NCI-H1694 (cell line): ENCODE data around the gene CEP295NL.
A peak's percentile ranks its signal among the peaks of the same experiment; 100 is the strongest.
"Not testable (repeated sequence)": the region's sequence is repeated elsewhere in the genome, so short reads cannot be mapped to it uniquely, and the experiment has no call there.

Experiments
- DNase-seq: peaks from one replicate; lab custom pipeline; 2025; lab: John Stamatoyannopoulos, UW

Gene CEP295NL

GRCh38 chr17:78886954-78887353, 16.0 kb downstream of the CEP295NL start:
- no peak for DNase-seq

GRCh38 chr17:78885956-78886355, 17.0 kb downstream of the CEP295NL start:
- no peak for DNase-seq

GRCh38 chr17:78884876-78885667, 17.9 kb downstream of the CEP295NL start:
- no peak for DNase-seq

GRCh38 chr17:78884148-78884825, 18.7 kb downstream of the CEP295NL start:
- no peak for DNase-seq

- no peak for DNase-seq
Measured at GRCh38 chr17:78883533-78884131, 19.4 kb downstream of the CEP295NL start.

GRCh38 chr17:78883089-78883532, 19.9 kb downstream of the CEP295NL start:
- no peak for DNase-seq

- no peak for DNase-seq
Measured at GRCh38 chr17:78882540-78883088, 20.4 kb downstream of the CEP295NL start.

DNA sequence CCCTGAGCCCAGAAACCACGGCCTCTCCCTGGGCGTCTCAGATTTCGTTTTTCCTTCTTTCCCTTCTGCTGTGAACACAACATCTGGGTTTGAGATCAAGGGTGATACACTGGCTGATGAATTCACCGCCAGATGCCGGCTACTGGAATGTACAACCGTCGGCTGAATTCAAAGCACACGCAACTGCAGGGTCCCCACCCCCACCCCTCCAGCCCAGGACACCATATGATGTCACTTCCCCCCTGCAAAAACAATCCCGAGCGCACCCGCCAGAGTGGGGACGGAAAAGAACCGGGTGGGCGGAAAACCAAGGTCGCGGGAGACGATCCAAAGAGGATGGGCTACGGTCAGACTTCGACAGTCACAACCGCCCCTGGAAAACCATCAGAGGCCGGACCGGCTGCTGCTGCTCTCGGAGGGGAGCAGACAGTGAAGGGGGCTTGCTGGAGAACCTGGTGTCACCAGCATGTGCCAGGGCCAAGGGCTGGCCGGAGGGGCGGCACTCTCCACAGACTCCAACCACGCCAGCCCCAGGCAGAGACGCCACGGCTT, 23.3 kb downstream of the CEP295NL start:
- DNase-seq = no peak

DNA sequence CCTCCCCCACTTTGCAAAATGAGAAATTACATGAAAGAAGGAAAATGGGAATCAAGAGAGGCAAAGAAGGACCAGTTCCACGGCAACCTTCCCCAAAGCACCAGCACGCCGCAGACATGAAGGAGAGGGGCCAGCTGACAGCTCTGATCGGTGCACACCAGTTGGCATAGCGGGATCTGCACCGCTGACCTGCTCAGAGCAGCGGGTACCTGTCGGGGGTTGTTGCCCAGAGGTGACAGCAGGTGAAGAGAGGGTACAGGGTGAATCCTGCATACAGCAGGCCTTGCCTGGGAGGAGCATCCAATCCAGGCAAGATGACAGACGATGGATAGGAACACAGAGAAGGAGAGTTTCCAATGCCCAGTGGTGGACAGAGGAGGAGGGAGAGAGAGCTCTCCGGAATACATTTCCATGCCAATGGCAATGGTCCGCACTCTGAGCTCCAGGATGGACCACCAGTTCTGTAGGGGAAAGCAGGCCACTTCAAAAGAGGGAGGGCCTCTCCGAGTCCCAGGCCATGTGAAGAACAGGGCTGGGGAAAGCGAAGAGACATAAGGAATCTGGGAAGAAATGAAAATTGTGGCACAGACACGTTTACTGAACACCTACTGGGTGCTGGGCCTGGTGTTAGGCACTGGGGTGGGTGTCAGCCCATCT, 24.0 kb downstream of the CEP295NL start:
- DNase-seq = no peak

DNA sequence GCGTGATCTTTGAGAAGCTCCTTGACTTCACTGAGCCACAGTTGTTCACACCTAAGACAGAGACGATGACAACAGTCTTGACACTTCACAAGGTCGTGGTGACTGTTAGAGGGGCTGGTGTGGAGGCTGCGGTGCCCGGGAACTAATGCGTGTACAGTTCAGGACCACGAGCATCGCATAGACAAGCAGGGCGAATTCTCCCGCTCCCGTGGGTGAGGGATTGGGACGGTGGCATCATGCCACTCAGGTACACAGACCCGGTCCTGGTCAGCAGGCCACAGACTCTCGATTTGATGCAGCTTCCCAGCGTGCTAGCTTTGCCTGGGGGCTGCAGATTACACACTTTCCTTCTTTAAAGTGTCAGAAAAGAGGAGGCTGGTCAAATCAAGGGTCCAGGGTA, 24.7 kb downstream of the CEP295NL start:
- DNase-seq = no peak

GRCh38 chr17:78876954-78877517, 26.0 kb downstream of the CEP295NL start:
- not testable (repeated sequence) for DNase-seq

- no peak for DNase-seq
Measured at GRCh38 chr17:78876094-78876597, 26.9 kb downstream of the CEP295NL start.

DNA sequence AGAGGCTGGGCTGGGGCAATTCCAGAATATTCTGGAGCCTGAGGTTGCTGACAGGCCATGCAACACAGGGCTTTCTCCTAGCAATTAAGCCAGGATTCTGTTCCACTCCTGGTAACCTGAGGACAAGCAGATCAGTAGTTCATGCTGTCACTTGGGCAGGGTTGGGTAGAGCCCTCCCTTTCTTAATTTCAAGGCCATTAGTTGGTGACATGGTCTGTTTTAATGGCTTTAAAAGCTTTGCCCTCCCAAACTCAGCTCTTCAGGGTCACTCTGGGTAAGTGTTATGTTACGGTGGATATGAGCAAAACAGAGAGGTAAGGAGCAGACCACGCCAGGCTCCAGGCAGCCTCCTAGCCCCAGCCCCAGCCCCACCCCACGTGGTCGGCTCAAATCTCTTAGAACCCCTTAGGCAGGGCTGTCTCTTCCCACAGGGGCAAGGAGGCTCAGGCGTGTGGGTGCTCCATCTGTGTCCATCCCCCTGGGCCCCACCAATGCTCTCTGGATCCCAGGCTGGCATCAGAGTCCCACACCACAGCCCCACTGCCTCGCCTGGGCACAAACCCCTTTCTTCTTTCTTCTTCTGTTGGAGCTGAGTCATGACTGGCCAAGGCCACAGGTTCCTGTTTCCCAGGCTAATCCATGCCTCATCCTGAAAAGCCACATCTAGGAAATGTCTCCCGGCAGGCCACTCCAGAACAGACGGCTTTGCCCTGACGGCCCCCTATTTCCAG, 27.5 kb downstream of the CEP295NL start:
- DNase-seq = no peak

GRCh38 chr17:78873519-78874340, 29.3 kb downstream of the CEP295NL start:
- DNase-seq = peak; percentile 78

GRCh38 chr17:78872486-78872885, 30.5 kb downstream of the CEP295NL start:
- no peak for DNase-seq

DNA sequence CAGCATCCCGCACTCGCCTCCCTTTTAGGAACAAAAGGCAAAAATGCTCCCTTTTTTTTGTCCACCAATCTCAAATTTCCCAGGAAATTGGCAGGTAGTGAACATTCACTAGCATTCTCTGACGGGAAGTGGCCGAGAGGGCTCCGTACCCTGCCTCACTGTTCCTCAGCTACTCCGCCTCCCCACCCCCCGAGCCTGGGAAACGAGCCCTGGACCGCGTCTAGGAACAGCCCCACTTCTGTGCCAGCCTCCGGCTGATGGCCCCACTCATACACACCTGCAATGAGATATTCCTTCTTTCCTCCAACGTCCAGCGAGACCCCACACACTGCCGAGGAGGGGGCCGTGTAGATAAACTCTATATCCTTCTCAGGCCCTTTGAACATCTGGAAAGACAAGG, 32.4 kb downstream of the CEP295NL start:
- DNase-seq = no peak

- no peak for DNase-seq
Measured at GRCh38 chr17:78868391-78868790, 34.6 kb downstream of the CEP295NL start.

DNA sequence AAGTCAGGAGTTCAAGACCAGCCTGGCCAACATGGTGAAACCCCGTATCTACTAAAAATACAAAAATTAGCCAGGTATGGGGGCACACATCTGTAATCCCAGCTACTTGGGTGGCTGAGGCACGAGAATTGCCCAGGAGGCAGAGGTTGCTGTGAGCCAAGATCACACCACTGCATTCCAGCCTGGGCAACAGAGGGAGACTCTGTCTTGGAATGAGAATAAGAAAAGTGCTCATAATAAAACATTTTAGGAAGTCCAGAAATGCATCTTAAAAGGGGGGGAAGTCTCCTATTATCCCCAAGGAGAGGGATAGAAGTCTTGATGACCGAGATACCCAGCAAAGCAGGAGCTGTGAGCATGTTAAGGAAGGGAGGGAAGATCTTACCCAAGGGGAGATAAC, 36.0 kb downstream of the CEP295NL start:
- DNase-seq = not testable (repeated sequence)

DNA sequence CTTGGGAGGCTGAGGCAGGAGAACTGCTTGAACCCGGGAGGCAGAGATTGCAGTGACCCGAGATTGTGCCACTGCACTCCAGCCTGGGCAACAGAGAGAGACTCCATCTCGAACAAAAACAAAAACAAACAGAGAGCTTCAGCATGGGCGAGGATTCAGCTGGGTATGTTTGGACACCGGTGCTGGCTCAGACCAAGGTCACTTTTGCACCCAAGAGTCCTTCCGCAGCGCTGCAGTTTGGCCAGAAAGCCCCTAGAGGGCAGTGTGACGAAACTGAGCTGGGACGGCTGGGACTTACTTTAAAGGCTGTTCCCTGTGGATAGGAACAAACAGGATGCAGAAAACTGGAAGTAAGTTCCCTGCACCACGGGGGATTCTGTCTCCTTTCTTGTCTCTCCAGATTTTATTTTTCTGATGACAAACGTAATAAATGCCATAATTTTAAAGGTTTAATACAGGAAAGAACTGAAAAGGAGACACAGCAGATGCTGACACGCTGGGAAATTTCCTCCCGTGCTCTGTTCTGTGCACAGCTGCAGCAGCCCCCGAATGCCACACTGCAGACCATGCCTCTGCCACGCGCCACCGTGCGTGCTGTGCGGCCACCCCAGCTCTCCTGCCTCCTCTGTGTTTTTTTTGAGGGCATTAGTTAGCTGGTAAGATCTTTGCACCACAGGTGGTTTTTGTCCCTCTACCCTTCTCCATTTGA, 37.2 kb downstream of the CEP295NL start:
- DNase-seq = peak; percentile 57
